Frontal cortex (tissue), 4 donors: ENCODE data around the gene INSIG1. TPM values are rescaled to one million over a fixed set of nuclear protein-coding genes. Genes with fewer than 3 reads are reported as not detected.

Experiments used
- DNase-seq, 2 donors: peaks; one replicate each; pipeline ENCODE4 v3.0.0; 2012; ENCODE audit warnings: low spot score in 2 of 2
- FAIRE-seq: peaks from 2 replicates; lab custom pipeline; 2012; peaks lifted over from hg19 to GRCh38; lab: Jason Lieb, UNC
- total RNA-seq: library from RNA; depleted of rRNA; stranded (reverse); fragments of >200 nt; gene quantifications from one replicate; pipeline ENCODE4 v1.2.3, GENCODE V29; 2014
- donor health status: control.
- donor health status: control.
- donor health status: control.

The INSIG1 gene
- total RNA-seq, 1 donor from 2014 or later, result 105 TPM

DNA sequence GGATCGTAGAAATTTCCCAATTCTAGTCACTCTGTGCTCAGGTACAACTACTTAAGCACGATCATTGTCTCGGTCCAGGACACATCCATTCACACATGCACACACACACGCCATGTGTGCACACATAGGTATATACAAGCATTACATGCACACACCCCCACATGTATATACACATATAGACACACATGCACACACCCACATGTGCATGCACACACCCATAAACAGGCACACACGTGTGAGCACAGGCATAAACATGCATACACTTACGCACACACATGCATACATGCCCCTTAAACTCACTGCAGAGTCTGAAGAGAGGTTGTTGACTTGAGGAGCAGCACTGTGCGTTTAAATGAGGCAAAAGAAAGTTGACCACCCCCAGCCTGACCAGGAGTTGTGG, 32.5 kb upstream of the INSIG1 start:
- FAIRE-seq, result no peak

DNA sequence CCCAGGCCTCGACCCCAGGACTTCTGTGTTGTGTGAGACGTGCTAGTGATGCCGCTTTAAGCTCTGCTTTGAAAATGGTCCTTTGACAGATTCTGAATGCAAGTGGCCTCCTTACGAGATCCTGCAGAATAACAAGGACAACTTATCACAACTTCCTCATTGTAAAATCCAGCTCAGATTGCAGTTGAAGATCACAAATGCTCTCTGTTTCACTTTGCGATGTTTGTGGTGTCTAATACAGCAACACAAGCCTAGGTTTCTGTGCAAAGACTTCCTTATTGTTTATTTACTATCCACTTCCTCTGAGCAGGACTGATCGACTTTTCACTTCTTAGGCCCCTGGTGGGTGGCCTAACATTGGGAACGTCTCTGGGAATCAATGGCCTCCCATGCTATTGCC, 31.7 kb upstream of the INSIG1 start:
- FAIRE-seq (no peak), DNase-seq (no peak)

More for the DNA sequence above, 32.5 kb upstream of the INSIG1 start:
- no peak for DNase-seq

DNA sequence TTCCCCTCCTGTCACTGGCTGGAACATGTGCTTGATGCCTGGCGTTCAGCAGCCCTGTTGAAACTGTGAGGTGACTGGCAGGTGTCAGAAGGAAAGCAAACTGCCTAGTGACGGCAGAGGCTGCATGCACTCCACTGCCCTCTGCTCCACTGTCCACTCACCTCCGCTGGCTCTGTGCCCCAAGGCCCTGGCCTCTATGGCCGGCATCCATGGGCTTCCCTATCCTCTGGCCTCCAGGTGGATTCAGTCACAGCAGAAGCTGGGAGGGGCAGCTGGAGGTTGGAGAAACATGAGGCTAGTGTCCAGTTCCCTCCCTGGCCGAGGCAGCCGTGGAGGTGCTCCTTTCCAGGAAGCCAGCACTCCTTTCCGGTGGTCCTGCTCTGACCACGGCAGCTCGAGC, 31.2 kb upstream of the INSIG1 start:
- FAIRE-seq, result no peak
- no peak for DNase-seq

DNA sequence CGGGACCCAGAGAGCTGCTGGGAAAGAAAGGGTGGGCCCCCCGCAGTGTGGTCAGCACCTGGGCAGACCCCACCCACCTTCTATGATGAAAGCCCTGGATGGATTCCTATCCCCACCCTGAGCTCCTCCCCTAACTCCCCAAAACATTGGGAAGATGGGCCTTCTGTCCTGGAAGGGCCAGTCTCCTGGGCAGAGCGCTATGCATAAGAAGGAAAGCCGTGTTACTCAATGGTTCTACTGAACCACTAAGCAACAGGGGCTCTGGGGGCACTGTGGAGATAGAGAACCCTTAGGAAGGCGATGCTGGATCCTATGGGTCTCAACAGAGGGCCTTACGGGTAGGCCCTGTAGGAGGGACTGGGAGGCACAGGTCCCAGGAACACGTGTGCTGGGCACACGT, 30.7 kb upstream of the INSIG1 start:
- no peak for FAIRE-seq
- no peak for DNase-seq

DNA sequence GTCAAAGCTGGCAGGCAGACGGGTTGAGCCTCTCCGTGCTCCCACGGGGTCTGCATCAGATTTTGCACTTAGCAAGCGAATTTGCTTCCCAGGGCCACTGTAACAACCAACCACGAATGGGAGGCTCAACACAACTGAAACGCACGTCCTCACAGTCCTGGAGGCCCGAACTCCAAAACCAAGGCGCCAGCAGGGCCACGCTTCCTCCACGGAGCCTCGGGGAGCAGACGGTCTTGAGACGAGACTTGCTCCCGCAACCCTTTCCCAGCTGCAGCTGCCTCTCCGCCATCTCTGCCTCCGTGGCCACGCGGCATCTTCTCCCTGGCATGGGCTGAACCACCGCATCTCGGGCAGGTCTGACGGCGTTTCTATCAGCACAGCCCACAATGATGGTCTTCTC, 30.2 kb upstream of the INSIG1 start:
- FAIRE-seq, result no peak
- no peak for DNase-seq

DNA sequence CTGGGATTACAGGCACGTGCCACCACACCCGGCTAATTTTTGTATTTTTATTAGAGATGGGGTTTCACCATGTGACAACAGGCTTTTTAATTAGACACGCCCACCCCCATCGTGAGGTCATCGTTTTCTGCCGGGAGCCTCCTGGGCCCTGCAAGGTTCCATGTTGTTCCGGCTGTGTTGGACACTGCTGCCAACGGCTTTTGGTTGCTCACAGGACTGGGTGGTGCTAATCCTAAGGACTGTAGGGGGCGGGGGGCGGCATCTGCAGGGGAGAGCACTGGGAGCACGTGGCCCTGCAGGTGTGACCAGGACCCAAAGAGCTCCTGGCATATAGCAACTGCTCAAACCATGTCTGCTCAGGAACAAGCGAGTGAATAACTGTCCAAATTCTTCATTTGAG, 29.5 kb upstream of the INSIG1 start:
- DNase-seq, result no peak
- FAIRE-seq, result no peak

DNA sequence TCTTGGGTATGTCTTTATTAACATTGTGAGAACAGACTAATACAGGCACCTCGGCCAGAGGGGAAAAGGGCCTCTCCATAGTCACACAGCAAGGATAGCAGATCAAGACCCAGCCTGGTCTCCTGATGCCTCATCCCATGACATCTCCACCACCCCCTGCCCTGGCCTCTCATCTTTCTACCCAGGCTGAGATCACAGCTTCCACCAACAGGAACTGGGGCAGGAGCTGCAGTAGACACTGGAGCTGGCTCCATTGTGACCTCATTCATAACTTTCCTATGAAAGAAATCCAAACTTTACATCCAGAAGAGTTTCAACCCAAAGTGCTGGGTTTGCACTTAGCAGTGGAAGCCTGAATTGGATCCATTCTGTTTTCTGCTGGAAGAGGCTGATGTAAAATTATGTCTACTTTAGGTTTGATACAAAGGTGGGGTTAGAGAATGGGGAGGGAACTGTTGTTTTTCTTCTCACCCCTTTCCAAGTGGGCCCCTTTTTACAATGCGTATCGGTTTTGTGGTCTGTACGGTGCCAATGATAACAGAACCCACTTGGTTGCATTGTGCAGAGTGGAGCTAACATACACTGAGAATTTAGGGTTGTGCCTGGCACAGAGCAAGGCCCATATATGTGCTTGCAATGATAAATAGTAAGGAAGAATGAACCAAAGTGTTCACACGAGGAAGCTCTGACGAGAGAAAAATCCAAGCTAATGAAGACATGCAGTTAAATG, 28.6 kb upstream of the INSIG1 start:
- DNase-seq, result no peak
- FAIRE-seq, result no peak

DNA sequence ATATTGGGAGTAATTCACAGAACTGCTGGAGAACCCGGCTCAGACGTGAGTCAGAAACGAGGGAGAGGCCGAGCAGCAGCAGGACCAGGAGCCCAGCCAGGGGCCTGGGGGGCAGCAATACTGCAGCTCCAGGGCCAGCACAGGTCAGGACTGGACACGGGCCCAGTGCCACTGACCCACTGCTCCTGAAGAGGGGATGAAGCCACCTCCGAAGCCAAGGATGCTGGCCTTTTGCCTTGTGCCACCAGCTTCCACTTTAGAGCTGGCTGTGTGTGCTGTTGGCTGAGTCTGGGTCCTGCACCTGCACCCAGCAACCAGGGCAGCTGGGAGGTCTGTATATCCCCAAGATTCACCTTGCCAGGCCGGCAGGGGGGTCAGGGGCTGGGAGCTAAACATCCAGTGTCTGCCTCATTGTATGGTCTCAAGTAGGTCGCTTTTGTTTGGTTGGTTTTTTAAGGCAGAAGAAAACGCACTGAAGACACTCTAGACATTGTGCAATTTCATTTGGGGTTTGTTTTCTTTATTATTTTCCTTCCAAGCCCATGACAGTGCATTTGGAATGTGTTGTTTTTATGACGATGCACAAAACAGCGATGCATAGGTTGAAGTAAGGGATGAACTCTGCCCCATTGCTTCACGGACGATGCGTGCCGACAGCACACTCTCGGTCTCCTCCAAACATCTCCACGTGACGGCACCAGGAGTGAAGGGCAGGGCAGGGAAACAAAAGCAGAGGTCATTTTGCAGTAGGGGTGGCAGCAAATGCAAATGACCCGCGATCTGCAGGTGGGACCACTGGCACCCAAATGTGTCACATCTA, 27.7 kb upstream of the INSIG1 start:
- no peak for FAIRE-seq
- no peak for DNase-seq

DNA sequence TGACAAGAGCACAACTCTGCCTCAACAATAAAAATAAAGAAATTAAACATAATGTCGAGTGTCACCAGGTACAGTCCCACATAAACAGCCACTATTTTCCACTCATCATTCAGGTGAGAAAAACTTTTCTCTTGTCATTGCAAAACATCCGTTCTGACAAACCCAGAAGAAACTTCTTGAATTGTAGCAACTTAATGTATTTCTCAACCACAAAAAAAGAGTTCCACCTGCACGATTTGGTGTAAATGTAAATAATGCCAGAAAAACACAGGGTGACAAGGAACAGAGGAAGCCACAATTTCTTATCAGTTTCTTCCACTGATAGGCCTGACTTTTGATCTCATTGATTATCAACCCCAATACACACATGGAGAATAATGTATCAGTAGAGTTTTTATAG, 26.8 kb upstream of the INSIG1 start:
- FAIRE-seq (no peak), DNase-seq (no peak)

DNA sequence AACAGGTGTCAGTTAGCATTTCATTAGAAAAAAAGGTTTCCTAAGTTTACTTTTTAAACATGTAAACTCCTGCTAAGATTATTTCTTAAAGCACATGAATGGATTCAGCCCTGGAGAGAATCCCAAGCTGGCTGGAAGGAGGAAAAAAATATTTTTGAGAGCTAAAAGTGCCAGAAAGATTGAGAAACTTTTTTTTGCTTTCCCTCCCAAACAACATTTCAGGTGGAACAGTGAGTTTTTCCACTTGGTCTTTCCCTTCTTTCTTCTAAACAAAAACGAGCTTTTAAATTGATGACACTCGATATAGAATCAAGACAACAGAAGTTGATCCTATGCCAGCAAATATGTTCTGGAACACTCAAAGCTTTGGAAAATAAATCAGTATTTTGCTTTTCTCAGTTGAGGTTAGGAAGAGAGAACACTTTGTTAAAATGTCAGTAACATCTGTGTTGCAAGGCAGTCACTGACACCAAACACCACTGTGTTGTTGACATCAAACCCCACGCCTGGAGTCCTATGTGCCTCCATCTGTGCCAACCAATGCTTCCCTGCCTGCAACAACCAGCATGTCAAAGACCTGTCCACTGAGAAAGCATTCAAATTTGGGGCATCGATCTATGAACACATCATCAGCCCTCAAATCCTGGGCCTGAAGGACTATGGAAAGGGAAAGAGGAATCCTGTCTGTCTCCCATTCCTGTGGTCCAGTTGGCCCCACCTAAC, 22.9 kb upstream of the INSIG1 start:
- FAIRE-seq (no peak), DNase-seq (no peak)

DNA sequence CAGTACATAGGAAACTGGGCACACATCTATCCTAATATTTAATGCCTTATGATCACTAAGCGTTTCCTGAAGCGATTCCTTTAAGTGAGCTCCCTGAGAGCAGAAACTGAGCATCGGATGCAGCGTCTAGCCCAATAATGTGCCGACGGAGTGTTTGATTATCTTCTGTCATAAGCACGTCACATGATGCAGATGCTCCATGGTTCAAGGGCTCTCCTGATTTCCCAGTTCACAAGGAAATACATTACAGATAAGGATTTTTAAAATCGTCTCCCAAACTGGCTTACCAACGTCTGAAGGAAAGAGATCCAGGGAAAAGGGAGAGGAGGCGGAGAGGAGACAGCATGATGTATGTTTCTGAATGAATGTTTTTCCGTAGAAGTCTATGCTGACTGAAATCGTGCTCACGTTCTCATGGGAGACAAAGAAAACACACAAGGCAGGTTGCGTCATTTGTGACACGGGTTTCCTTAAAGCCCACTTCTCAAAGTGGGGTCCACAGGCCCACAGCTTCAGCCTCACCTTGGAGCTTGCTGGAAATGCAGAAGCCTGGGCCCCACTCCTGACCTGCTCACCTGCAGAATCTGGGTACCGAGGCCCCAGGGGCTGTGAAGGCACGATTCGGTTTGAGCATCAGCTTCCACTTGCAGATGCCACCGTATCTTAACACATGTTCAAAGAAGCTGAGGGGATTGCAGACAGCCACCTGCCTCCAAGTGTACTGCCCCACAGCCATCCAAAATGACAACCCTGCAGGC, 21.5 kb upstream of the INSIG1 start:
- FAIRE-seq (no peak), DNase-seq (no peak)

DNA sequence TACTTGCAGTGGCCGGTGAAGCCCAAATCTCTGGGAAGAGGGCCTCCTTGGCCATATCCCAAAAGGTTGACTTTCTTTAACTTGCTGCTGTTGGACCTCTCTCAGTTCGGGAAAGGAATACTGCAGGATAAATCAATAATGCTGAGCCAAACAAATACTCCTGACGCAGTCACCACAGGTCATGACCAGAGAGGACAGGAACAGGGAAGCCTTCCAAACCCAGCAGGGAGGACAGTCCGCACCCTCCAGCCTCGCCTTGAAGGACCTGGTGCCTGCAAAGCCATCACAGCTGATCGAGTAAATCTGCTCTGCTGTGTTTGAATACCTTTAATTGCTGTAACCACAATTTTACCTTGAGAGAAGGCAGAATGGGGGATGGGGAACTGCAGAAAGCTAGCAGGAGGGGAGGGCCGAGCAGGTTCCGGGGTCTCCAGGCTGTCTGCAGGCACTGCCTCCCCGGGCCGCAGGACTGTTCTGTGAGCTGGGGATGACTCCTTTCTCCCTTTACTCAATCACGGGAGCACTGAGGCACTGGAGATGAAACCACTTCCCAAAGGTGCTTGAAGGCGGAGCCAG, 20.8 kb upstream of the INSIG1 start:
- no peak for DNase-seq
- FAIRE-seq, result no peak

DNA sequence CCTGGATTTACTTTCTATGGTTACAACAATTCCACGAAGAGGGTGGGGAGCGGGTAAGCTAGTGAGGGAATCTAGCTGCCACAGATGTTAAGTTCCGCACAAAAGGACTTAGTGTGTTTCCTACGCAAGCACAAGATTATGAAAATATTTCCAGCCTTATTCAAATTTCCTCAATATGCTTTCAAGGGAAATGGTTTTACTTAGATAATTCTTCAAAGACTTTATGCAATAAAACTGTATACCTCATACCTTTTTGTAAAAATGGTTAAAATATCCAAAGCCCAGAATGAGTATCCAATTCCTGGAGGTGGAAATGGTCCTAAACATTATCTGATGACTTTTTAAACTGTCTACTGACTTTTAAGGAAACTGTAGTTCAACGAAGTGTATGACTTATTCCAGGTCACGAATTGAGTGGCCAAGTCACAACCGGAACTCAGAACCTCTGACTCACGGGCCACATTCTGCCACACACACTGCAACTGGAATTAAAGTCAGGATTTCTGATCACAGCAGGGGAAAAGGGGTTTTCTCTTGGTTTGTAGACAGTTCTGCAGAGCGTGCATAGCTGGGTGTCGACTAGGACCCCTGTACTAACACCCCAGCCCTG, 20.2 kb upstream of the INSIG1 start:
- FAIRE-seq, result no peak

DNA sequence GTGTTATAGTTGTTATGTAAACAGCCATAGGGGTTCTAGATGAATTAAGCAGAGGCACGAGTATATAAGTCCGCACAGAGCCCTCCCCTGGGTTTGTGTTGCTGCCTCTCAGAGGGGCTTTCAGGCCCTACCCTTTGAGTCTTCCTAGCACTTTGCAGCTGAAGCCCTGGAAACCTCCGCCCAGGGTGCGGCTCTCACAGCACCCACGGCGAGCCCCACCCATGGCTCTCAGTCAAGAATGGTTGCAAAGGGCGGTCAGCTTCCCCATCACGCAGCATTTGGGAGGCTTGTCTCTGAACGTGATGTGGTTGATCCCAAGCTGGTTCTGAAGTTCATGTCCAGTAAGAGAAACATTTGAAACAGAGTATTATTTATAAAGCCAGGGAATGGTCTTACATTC, 18.8 kb upstream of the INSIG1 start:
- FAIRE-seq, result no peak
- no peak for DNase-seq

More for the DNA sequence above, 20.2 kb upstream of the INSIG1 start:
- no peak for DNase-seq

DNA sequence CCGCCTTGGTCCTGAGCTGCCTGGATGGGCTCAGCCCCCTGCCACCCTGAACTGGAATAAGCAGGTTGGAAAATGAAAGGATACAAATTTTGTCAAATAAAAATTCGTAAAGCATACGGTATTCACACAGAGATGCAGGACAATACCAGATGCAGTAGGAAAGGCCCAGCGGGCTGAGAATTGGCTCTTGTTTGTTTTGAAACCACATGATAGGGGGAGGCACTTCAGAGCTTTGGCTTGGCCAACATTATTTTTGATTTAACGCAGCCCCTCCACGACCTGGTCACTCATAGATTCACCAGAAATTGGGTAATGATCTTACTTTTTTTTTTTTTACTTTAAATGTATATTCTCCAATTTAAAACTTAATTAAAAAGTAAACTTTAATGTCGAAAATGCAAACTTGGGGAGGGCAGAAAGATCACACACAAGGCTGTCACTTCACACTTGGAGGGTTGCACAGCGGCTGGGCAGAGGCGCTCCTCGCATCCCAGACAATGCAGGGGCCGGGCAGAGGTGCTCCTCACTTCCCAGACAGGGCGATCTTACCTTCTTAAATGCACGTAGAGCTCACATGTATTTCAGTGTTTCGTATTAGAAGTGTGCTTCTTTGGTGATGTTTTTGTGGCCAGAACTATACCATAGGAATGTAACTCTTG, 17.8 kb upstream of the INSIG1 start:
- DNase-seq, result no peak

DNA sequence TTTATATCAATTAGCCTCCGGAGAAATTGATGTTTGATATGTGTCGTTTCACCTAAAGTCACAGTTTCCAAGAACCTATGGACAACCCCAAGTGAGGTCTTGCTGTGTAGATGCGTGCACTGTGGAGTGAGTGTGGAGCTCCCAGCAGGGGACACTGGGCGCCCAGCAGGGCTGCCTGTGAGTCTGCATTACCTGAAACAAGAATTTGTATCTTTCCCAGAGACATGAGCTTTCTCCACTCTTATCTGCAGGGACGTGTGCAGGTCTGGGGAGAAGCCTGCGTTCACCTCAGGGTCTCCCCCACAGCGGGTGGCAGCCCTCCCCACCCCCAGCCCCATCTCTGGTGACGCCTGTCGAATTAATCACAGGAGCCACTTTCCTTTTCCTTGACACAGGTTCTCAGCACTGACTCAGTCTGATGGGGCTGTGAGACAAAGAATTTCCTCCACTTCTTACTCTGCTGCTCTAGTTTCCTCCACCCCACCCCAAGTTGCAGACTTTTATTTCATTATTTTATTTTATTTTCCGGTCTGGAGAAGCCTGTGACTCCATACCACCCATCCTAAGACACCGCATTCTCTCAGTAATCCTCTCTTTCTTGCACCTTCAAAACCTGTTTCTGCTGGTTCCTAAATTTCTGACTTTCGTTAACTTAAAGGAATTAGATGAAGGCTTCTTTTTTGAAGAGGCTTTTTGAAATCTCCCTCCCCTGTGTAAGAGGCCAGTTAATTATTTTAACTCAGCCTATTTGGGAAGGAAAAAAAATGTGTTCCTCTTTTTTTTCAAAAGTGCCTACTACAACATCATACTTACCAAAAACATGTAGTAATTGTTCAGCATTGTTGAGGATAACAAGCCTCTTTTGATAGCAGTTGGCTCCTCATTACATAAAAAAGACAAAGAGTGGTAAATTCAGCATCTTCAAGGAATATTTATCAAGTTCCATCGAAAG, 17.0 kb upstream of the INSIG1 start:
- FAIRE-seq (no peak), DNase-seq (no peak)

More for the DNA sequence above, 17.8 kb upstream of the INSIG1 start:
- no peak for FAIRE-seq

DNA sequence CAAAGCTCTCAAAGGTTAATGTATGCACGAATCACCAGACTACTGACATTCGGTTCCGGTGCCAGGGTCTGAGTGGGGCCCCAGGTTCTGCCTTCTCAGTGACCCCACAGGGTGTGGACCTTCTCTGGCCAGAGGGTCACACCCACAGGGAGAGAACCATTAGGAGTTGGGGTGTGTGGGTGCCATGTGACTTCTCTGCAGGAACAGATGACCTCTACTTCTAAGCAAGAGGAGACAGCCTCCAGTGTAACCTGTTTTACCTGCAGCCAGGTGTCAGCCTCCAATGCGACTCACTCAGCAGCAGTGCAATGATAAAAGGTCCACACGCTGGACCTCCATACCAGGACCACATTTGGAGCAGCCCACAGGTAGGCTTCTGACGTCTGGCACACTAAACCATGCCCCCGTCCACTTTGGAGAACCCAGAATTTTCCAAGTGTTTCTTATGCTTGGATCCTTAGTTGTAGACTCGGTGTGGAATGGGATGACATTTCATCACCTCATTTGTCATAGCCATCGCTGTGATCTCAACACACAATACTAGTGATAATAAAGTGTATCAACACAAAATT, 16.2 kb upstream of the INSIG1 start:
- DNase-seq (no peak), FAIRE-seq (no peak)
